IMR-90 (cell line): ENCODE data around the gene SEC24A.

Experiments
- BHLHE40 ChIP-seq: fragments of 150-350 bp; IDR thresholded peaks from 2 replicates; pipeline ENCODE4 v1.6.1; 2016; ENCODE audit warnings: mild to moderate bottlenecking, low read depth, low read length
- CEBPB ChIP-seq: IDR thresholded peaks from 2 replicates; pipeline ENCODE4 v1.6.1; 2012; ENCODE audit warnings: low read depth, low read length, improper control_type of control experiment
- ELK1 ChIP-seq: fragments of 150-350 bp; IDR thresholded peaks from 2 replicates; pipeline ENCODE4 v1.6.1; 2016; ENCODE audit warnings: low read depth, mild to moderate bottlenecking, low read length, moderate library complexity, borderline replicate concordance
- MAFK ChIP-seq: IDR thresholded peaks from 2 replicates; pipeline ENCODE4 v1.6.1; 2012; ENCODE audit warnings: low read depth, low read length, improper control_type of control experiment
- MXI1 ChIP-seq: IDR thresholded peaks from 2 replicates; pipeline ENCODE4 v1.6.1; 2012; ENCODE audit warnings: low read depth, mild to moderate bottlenecking, low read length, moderate library complexity, borderline replicate concordance
- POLR2A ChIP-seq: IDR thresholded peaks from 2 replicates; pipeline ENCODE4 v1.6.1; 2012; ENCODE audit warnings: mild to moderate bottlenecking, low read depth, low read length
- RAD21 ChIP-seq: IDR thresholded peaks from 2 replicates; pipeline ENCODE4 v1.6.1; 2012; ENCODE audit warnings: low read length, improper control_type of control experiment
- RCOR1 ChIP-seq: IDR thresholded peaks from 2 replicates; pipeline ENCODE4 v1.6.1; 2012; ENCODE audit warnings: mild to moderate bottlenecking, low read length, improper control_type of control experiment; ENCODE audit not compliant: insufficient replicate concordance
- SMC3 ChIP-seq: fragments of 150-350 bp; IDR thresholded peaks from 2 replicates; pipeline ENCODE4 v1.6.1; 2016; ENCODE audit warnings: low read depth, mild to moderate bottlenecking, antibody characterized with exemption, low read length, moderate library complexity
- USF2 ChIP-seq: fragments of 150-350 bp; IDR thresholded peaks from 2 replicates; pipeline ENCODE4 v1.6.1; 2017; ENCODE audit warnings: mild to moderate bottlenecking, antibody characterized with exemption, low read length, low read depth
- TF ChIP-seq, protein P1 (sequence below): conservative IDR thresholded peaks from 2 replicates; pipeline ENCODE4 v1.5.1; 2012; ENCODE audit warnings: mild to moderate bottlenecking, low read depth, low read length, improper control_type of control experiment

DNA sequence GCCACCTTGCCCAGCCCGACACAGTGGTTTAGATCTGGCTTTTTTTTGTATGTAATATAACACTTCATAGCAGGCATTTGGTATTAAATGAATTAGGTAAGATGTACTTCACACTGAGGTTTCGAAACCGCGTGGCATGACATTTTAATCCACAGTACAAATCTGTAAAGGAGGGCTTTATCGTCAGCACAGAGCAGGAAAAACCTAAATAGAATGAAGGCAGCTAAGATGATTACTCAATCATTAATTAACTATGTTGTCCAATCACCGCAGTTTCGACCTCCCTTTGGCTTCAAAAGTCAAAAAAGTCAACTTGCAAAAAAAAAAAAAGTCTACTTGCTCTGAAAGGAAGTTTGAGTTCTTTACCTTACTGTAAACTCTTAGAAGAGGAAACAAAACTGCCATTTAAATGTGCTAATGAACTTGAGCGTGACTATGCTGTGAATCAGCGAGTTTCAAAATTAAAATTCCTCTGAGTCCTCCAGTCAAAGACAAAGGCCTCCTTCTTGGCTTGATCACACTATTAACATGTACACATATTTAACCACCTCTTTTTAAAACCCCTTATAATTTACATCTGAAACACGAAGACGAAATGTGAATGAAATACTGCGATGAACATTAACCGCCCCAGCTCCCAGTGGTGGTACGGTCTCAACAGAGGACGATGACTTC lies 698 bp upstream of the SEC24A start:
- TF ChIP-seq, protein P1, sequence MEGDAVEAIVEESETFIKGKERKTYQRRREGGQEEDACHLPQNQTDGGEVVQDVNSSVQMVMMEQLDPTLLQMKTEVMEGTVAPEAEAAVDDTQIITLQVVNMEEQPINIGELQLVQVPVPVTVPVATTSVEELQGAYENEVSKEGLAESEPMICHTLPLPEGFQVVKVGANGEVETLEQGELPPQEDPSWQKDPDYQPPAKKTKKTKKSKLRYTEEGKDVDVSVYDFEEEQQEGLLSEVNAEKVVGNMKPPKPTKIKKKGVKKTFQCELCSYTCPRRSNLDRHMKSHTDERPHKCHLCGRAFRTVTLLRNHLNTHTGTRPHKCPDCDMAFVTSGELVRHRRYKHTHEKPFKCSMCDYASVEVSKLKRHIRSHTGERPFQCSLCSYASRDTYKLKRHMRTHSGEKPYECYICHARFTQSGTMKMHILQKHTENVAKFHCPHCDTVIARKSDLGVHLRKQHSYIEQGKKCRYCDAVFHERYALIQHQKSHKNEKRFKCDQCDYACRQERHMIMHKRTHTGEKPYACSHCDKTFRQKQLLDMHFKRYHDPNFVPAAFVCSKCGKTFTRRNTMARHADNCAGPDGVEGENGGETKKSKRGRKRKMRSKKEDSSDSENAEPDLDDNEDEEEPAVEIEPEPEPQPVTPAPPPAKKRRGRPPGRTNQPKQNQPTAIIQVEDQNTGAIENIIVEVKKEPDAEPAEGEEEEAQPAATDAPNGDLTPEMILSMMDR, result no peak
- no peak for TF ChIP-seq ELK1
- no peak for TF ChIP-seq RAD21
- TF ChIP-seq CEBPB, result peak; percentile 65; the same call in 1 of the 2 replicates
- TF ChIP-seq MXI1, result no peak
- no peak for TF ChIP-seq USF2
- no peak for TF ChIP-seq POLR2A
- no peak for TF ChIP-seq RCOR1
- no peak for TF ChIP-seq MAFK
- TF ChIP-seq SMC3, result no peak
- no peak for TF ChIP-seq BHLHE40
